Forelimb muscle (tissue), 1 donor: ENCODE results near the gene ZNF598. TPM values are rescaled to one million over a fixed set of nuclear protein-coding genes. Genes with fewer than 3 reads are reported as not detected.
"Not testable (repeated sequence)": the region's sequence is repeated elsewhere in the genome, so short reads cannot be mapped to it uniquely, and the experiment has no call there.

Experiments
- DNase-seq: peaks from one replicate; pipeline ENCODE4 v3.0.0-alpha.2; 2013; ENCODE audit warnings: low read depth
- polyA plus RNA-seq: library from polyadenylated mRNA; unstranded; fragments of 120-200 nt; gene quantifications from one replicate; pipeline ENCODE4 v1.2.1, GENCODE V29; 2013; ENCODE audit not compliant: insufficient read length

ZNF598 gene
- polyA plus RNA-seq, 1 donor = 24.9 TPM

GRCh38 chr16:1976951-1977874 lies 32.4 kb downstream of the ZNF598 start:
- DNase-seq = no peak

- DNase-seq = no peak
Measured at GRCh38 chr16:1976216-1976520, 33.5 kb downstream of the ZNF598 start.

- DNase-seq = no peak
Measured at GRCh38 chr16:1975432-1976215, 34.0 kb downstream of the ZNF598 start.

GRCh38 chr16:1974157-1975070 lies 35.2 kb downstream of the ZNF598 start:
- no peak for DNase-seq

GRCh38 chr16:1973461-1974156 lies 36.0 kb downstream of the ZNF598 start:
- no peak for DNase-seq

- no peak for DNase-seq
Measured at GRCh38 chr16:1972490-1972877, 37.1 kb downstream of the ZNF598 start.

- DNase-seq = peak; percentile 74
Measured at GRCh38 chr16:1971796-1972489, 37.7 kb downstream of the ZNF598 start, which contains the start of gene TBL3. Gene TBL3, plus strand, starts transcription at chr16:1972053. Its CDS starts 112 bp downstream, at chr16:1972165.

GRCh38 chr16:1968146-1968953 lies 41.3 kb downstream of the ZNF598 start:
- DNase-seq = no peak

- no peak for DNase-seq
Measured at GRCh38 chr16:1966460-1966859, 43.2 kb downstream of the ZNF598 start, which contains the start of gene RNF151. Gene RNF151, plus strand, starts transcription at chr16:1966856. Its CDS starts 26 bp downstream, at chr16:1966882.

- no peak for DNase-seq
Measured at GRCh38 chr16:1965396-1966001, 44.1 kb downstream of the ZNF598 start.

- peak; percentile 96 for DNase-seq
Measured at GRCh38 chr16:1964506-1965395, 44.9 kb downstream of the ZNF598 start, which contains the start of gene RPS2. Gene RPS2, minus strand, starts transcription at chr16:1964826. Its CDS starts 201 bp downstream, at chr16:1964625.

- DNase-seq = no peak
Measured at GRCh38 chr16:1963806-1964505, 45.7 kb downstream of the ZNF598 start.

- not testable (repeated sequence) for DNase-seq
Measured at GRCh38 chr16:1962161-1963153, 47.2 kb downstream of the ZNF598 start.

- DNase-seq = no peak
Measured at GRCh38 chr16:1961651-1962067, 48.0 kb downstream of the ZNF598 start.

GRCh38 chr16:1960665-1961630 lies 48.7 kb downstream of the ZNF598 start:
- DNase-seq = no peak
